ENCODE data around the gene AK2.

DNA sequence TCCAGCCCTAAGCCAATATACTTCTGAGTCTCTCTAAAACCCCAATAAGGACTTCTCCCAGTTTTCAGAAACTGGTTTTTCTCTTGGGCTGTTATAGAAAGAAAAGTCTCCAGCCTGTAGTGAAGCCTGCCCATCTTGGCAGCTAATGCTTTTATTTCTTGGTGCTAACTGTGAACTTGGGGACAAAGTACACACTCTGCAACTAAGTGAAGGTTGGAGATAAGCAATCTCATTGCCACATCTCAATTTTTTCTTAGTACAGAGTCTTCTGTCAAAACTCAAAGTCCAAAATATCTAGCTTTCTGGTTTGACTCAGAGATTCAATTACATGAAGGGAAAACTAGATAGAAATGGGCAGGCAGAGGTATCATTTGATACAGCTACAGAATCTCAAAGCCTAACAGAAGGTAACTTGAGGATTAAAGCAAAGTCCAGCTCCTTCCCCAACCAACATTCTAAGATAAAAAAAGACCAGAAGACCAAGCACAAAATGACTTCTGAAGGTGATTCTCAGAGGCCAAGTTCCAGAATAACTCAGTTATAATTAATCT, 14.0 kb downstream of the AK2 start:
- TF ChIP-seq CTCF (IDR thresholded peaks at IDR 0.05; ENCODE audit: low read length) (no peak), EZH2 (optimal IDR thresholded peaks at IDR 0.05; ENCODE audit: low read depth, low read length) (no peak), EZH2phosphoT487 (IDR thresholded peaks at IDR 0.05; ENCODE audit: low read length) (no peak)

All from MM.1S (cell line).